Suprapubic skin (tissue), 4 donors: ENCODE results near the gene ROBO2.

Experiments used
- EP300 ChIP-seq: sonication (generic); formaldehyde crosslinking; IDR thresholded peaks from one replicate; pipeline ENCODE4 v1.6.1; 2017; ENCODE audit warnings: antibody characterized with exemption
- POLR2A ChIP-seq, 2 donors: fragments of 450-650 bp; IDR thresholded peaks; one replicate each; pipeline ENCODE4 v1.6.1; 2017; ENCODE audit warnings: antibody characterized with exemption in 2 of 2, mild to moderate bottlenecking in 2 of 2, moderate library complexity in 2 of 2
- POLR2AphosphoS5 ChIP-seq, 3 donors: sonication (generic); formaldehyde crosslinking; IDR thresholded peaks; one replicate each; pipeline ENCODE4 v1.6.1; 2017; ENCODE audit warnings: antibody characterized with exemption in 3 of 3
- TF ChIP-seq, protein P1 (sequence below), 2 donors: fragments of 200-600 bp in 1 of 2; fragments of 450-650 bp in 1 of 2; sonication (generic) in 1 of 2; IDR thresholded peaks; one replicate each; pipeline ENCODE4 v1.5.1; 2016 to 2019; ENCODE audit warnings: antibody characterized with exemption in 2 of 2, mild to moderate bottlenecking in 1 of 2, moderate library complexity in 1 of 2

DNA sequence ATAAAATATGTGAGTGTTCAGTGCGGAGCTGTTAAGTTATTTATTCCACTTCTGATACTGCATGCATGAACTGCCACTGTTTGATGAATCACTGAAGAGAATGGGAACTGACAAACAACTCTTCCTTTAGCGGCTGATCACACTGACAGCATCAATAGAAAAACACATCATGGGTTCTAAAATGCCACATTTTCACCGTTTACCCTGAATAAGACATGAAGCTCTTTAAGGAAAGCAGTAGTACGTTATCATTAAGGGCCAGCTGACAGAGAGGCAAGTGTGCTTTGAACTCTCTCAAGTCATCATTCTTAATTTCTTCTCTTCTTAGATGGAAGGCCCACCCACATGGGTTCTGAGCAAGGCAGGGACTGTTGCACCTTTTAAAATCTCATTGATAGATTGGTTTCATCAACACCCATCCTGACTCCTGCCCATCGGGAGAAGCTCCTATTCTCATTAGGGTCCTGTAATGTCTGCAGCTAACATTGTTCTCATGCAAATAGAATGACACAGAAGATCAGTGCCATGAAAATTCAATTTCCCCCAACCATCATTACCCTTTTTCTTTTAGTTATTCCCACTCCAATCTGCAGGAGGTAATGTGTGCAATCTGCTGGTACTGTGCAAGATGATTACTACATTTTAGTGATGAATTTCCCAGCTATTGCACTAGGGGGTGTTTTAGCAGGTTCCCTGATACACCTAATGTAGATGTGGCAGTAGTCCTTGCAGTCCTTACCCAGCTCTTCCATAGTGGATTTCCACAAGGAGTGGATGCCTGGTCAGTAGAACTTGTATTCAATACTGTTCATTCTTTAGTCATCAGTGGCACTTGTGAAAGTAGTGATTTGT is 119.1 kb downstream of the ROBO2 start:
- TF ChIP-seq POLR2AphosphoS5 (IDR thresholded peaks at IDR 0.05), result no peak
- TF ChIP-seq, protein P1, sequence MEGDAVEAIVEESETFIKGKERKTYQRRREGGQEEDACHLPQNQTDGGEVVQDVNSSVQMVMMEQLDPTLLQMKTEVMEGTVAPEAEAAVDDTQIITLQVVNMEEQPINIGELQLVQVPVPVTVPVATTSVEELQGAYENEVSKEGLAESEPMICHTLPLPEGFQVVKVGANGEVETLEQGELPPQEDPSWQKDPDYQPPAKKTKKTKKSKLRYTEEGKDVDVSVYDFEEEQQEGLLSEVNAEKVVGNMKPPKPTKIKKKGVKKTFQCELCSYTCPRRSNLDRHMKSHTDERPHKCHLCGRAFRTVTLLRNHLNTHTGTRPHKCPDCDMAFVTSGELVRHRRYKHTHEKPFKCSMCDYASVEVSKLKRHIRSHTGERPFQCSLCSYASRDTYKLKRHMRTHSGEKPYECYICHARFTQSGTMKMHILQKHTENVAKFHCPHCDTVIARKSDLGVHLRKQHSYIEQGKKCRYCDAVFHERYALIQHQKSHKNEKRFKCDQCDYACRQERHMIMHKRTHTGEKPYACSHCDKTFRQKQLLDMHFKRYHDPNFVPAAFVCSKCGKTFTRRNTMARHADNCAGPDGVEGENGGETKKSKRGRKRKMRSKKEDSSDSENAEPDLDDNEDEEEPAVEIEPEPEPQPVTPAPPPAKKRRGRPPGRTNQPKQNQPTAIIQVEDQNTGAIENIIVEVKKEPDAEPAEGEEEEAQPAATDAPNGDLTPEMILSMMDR (IDR thresholded peaks at IDR 0.05), result no peak
- no peak for TF ChIP-seq EP300
- no peak for TF ChIP-seq POLR2A (IDR thresholded peaks at IDR 0.05)
